Activated naive CD8-positive, alpha-beta T cell treated with anti-CD3 and anti-CD28 coated beads, Interleukin-2, amount 50 U/mL, for 16 hours (primary cell): ENCODE data around the gene KCNMA1.
"Not testable (repeated sequence)": the region's sequence is repeated elsewhere in the genome, so short reads cannot be mapped to it uniquely, and the experiment has no call there.

ENCODE experiments used
- DNase-seq: peaks from one replicate; pipeline ENCODE4 v3.0.0-alpha.2; 2020; ENCODE audit warnings: low read depth, low spot score

The KCNMA1 gene

DNA sequence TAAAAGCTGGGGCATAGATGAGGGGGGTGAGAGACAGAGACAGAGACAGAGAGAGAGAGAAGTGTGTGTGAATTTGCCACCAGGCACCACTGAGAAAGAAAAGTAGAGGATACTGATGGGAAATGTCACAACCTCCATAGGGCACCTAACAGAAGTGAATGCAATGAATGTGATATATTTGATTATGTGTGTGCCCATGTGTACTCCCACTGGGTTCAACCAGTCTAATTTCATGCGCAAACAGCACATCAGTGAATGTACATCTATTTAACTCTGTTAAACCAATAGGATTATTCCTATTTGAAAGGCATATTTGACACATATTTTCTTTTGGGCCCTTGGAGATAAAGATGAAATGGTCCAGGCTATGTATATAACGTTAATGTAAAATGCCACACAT is 241.3 kb downstream of the KCNMA1 start:
- DNase-seq: no peak

DNA sequence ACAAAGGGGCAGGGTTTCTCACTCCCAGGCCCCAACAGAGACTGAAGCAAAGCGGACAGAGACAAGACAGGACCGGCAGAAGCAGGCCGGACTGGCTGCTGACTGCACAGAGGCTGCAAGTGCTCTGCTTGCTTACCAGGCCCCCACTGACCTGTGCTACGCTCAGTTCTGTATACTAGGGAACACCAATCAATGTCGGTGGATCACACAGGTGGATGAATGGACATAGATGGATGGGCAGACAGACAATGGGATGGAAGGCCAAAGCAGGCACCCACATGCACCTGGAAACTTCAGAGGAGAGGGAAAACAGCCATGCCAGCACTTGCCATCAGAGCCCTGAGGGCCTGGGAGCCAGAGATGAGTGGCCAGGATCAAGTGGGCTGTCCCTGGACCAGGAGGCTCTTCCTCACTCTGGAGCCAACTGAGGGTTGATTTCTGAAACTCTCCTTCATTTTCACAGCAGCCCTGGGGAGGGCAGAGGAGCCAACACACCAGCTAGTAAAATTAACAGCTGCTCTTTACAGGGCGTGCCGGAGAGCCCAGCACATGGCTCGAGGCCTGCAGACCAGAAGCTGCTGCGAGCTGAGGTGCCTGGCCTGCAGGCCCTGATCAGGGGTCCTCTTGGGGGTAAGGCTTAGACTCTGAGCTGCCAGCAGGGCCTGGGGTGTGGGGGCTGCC is 243.6 kb downstream of the KCNMA1 start:
- DNase-seq: no peak

GRCh38 chr10:77393411-77393810 is 244.2 kb downstream of the KCNMA1 start:
- no peak for DNase-seq

- no peak for DNase-seq
These were observed 244.8 kb downstream of the KCNMA1 start for GRCh38 chr10:77392851-77393250.

- DNase-seq: no peak
These were observed 245.3 kb downstream of the KCNMA1 start for GRCh38 chr10:77392236-77392721.

GRCh38 chr10:77391605-77392235 is 245.9 kb downstream of the KCNMA1 start:
- no peak for DNase-seq

- no peak for DNase-seq
These were observed 247.1 kb downstream of the KCNMA1 start for GRCh38 chr10:77390481-77390891.

DNA sequence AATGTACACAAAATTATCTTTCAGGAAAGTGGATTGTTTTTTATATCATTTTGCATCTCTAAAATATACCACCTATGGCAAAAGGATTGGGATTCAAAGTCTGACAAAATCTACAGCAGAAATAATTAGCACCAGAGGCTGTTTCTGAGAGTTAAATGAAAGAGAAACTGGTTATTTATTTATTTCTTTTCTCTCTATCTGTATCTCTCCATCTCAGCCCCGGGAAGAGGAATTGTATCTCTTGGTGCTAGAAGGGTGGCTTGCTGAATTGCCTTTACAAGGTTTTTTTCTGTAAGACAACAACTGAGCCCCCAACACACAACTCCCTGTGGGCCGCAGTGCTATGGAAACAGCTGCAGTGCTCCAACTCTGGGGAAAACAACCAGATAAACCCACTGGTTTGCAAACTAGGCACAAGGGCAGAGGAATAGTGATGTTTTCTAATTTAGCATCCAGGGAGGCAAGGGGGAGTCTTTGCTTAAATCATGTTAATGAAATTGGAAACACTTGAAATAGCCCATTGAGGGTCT is 249.0 kb downstream of the KCNMA1 start:
- no peak for DNase-seq

- DNase-seq: not testable (repeated sequence)
These were observed 249.9 kb downstream of the KCNMA1 start for GRCh38 chr10:77387701-77388100.

DNA sequence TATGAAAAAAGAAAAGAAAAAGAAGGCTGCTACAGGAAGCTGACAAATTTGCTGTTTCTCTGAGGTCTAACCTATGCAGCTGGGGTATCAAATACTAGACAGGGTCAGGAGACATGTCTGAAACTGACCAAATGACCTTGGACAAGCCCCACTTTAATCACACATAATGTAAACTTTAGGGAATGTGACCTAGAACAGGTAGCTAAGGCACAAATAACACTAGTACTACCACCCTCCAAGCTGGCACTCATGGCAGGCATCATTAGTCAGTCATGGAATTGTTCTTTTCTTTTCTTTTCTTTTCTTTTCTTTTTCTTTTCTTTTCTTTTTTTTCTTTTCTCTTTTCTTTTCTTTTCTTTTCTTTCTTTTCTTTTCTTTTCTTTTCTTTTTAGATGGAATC is 250.4 kb downstream of the KCNMA1 start:
- no peak for DNase-seq

GRCh38 chr10:77386838-77387237 is 250.8 kb downstream of the KCNMA1 start:
- no peak for DNase-seq

DNA sequence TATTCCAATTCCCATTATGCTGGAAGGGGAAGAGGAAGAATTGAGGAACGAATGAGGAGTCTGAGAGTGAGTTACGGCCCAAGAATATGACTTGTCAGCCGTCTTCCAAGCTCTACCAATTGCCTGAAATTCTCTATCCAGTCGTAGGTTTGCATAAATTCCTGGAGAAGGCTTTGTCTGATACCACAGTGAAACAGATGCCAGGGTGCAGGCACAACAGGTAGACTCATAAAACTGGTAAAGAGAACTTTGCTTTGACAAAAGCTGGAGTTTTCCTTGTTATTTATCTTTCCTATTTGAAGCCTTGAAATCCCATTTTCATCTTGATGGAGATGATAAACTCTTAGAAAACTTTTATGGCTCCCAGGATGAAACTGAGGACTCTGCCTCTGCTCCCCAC is 251.2 kb downstream of the KCNMA1 start:
- no peak for DNase-seq

GRCh38 chr10:77385315-77385714 is 252.3 kb downstream of the KCNMA1 start:
- no peak for DNase-seq

DNA sequence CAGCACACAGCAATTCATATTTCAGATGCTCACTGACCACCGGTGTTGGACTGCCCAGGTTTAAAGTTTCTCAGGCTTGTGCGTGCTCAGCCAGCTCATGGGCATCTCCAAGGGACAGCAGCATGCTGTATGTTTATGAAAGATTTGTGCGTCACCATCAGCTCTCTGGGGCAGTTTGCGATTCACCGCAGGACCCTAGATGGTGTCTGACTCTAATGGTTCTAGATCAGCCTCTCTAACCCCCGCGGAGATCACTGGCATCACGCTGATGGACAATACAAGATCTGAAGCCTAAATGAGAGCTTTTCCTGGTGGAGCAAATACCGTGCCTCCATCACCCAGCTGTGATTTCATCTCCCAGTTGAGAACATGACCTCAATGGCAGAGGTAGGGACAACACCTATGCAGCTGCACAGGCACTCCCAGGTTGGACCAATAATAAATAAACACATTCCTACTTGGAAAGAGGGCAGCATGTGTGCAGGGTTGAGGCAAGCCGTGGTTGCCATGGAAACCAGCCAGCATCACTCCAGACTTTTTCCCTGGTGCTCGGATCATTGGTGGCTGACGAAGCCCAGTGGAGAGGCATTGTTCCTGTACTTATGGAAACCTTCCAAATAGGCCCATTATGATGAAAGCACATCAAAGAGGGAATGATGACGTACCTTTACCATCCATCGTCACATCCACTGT is 253.6 kb downstream of the KCNMA1 start:
- no peak for DNase-seq

DNA sequence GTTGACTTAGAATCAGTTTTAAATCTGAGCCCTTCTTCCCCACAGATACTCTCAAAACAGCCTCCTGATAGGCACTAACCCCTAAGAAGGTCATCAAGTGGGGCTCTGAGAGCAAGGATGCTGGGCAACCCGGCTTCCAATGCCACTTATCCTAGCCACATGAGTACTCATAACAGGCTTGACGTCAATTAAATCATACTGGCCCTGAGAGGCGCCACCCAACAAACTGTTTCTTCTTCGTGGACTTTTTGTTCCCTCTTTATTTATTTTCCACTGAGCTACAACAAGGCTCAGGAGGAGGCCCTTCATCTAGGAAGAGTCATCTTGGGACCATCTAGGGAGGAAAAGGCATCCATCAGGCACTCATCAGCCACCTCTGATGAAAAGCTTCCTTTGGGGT is 255.9 kb downstream of the KCNMA1 start:
- DNase-seq: no peak

DNA sequence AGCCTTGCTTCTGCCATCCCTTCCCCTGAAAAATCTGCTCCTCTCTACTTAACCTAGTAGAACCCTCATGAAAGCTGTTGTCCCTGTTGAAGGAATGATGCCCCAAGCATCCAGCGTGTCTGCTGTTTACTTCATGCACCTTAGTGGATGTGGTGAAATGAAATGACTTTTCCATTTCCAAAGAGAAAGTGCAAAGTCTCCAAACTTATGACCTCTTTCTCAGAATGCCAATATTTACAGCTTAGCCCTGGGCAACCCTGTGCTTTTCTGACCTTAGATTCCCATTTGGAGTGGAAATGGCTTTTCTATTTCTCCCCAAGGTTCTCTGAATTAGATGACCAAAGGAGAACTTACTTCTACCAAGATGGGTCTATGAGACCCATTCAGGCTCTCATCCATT is 256.9 kb downstream of the KCNMA1 start:
- no peak for DNase-seq

DNA sequence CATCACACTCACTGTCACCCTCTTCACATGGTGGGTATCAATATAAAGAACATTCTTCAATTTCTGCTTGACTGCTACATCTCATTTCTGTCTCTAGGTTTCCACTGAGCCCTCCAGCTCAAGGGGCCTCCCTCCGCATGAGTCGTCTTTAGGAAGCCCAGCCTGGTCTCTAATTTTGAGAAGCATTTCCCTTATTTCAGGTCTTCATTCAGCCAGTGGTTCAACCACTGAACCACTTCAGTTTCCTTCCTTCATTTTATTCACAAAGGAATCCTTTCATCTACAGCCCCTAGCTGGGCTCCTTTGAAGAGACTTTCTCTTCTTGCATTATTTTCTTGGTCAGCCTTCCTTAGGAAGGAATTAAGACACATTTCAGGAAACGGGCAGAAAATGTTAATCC is 257.4 kb downstream of the KCNMA1 start:
- DNase-seq: no peak

GRCh38 chr10:77378366-77379349 is 258.9 kb downstream of the KCNMA1 start:
- DNase-seq: no peak

DNA sequence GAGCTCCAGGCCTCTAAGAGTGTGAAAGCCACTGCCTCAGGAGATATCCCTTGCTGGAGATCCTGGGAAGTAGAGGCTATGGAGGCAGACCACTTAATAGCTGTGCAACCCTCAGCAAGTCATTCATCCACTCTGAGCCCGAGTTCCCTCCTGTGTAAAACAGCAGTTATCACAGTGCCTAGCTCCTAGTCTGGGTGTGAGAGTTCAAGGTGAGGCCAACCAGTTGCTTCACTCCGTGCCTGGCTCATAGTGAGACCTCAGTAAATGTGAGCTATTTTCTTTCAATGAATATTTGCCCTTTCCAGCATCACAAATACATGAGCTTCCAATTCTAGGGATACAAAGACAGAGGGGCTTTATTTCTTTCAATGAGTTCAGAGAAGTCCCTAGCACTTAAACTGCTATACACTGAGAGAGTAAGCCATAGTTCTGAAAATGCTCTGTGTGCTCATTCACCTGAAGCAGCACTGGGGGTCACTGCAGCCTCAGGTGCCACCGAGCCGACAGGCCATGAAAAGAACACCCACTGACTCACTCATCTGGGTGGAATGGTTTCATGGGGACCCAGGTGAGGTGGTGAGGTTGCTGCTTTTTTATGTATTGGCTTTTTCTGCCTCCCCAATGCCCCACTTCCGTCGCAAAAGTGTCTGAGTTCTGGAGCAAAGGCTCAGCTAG is 259.8 kb downstream of the KCNMA1 start:
- no peak for DNase-seq

DNA sequence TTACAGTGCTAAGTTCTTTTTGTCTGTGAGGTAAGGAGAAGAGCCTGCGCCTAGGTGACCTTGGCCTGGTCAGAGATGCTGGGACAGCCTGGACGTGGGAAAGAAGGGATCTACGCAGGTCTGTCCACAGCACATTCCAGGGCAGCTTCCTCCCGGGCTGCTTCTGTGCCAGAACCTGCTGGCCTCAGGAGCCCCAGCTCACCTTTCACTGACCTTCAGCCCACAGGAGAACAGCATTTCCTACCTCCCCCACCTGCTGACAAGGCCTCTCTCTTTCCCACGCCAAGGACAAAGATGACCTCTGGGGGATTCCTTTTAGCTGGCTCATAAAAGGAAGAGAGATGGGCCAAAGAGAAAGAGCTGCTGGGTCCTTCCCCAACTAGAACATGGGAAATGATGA is 260.6 kb downstream of the KCNMA1 start:
- no peak for DNase-seq

GRCh38 chr10:77374189-77374656 is 263.4 kb downstream of the KCNMA1 start:
- no peak for DNase-seq
